OCI-LY3 (cell line): ENCODE data around the gene PAXX.

ENCODE experiments used
- CTCF ChIP-seq: fragments of 200-600, 300-600 bp; sonication (generic); IDR thresholded peaks from 2 replicates; pipeline ENCODE4 v1.5.1; 2014; ENCODE audit warnings: antibody characterized with exemption, low read length, low read depth
- EZH2phosphoT487 ChIP-seq: fragments of 200-600 bp; shearing (Covaris generic); IDR thresholded peaks from 2 replicates; pipeline ENCODE4 v1.6.1; 2018; ENCODE audit warnings: antibody characterized with exemption, mixed run types, low read depth

- no peak for TF ChIP-seq CTCF
- no peak for TF ChIP-seq EZH2phosphoT487
Measured at GRCh38 chr9:136957901-136958300, 34.3 kb upstream of the PAXX start.
